Prostate gland (tissue), 2 donors: ENCODE data around the gene FAM163B.

Experiments used
- CTCF ChIP-seq, 4 experiments: fragments of 200-600 bp in 2 of 4; fragments of 450-650 bp in 2 of 4; sonication (generic) in 2 of 4; IDR thresholded peaks; 1 replicate in 3 of 4; 2 replicates in 1 of 4; pipeline ENCODE4 v1.5.1; 2016 to 2019; ENCODE audit warnings: antibody characterized with exemption in 4 of 4, mild to moderate bottlenecking in 2 of 4, moderate library complexity in 2 of 4
- POLR2AphosphoS5 ChIP-seq: sonication (generic); formaldehyde crosslinking; IDR thresholded peaks from one replicate; pipeline ENCODE4 v1.6.1; 2017; ENCODE audit warnings: antibody characterized with exemption

GRCh38 chr9:133645021-133645765 lies 36.0 kb upstream of the FAM163B start:
- TF ChIP-seq POLR2AphosphoS5, result no peak
- TF ChIP-seq CTCF (IDR thresholded peaks at IDR 0.05), result no peak
